Activated CD4-positive, alpha-beta T cell treated with anti-CD3 and anti-CD28 coated beads, Interleukin-2, Interleukin-6, amounts not matched to agents 100 ng/mL and 50 ng/mL, durations not matched to agents 16 hours and 8 hours (primary cell): ENCODE measurements around the gene C1QTNF8.

Experiments
- DNase-seq: peaks from one replicate; pipeline ENCODE4 v3.0.0-alpha.2; 2020

The C1QTNF8 gene

GRCh38 chr16:1096169-1097082 is at the start of gene C1QTNF8:
C1QTNF8 (minus strand) TSS chr16:1096244; CDS start chr16:1094922, 1,322 bp downstream.
- no peak for DNase-seq

- no peak for DNase-seq
Observed at GRCh38 chr16:1145383-1146100, 49.5 kb upstream of the C1QTNF8 start.

- no peak for DNase-seq
Observed at GRCh38 chr16:1144476-1145382, 48.7 kb upstream of the C1QTNF8 start.

- DNase-seq = no peak
Observed at GRCh38 chr16:1143761-1144450, 47.9 kb upstream of the C1QTNF8 start.

GRCh38 chr16:1142911-1143310 is 46.9 kb upstream of the C1QTNF8 start:
- no peak for DNase-seq

GRCh38 chr16:1141716-1142115 is 45.7 kb upstream of the C1QTNF8 start:
- DNase-seq = no peak

- no peak for DNase-seq
Observed at GRCh38 chr16:1141191-1141590, 45.1 kb upstream of the C1QTNF8 start.

GRCh38 chr16:1140582-1141162 is 44.6 kb upstream of the C1QTNF8 start:
- DNase-seq = no peak

- no peak for DNase-seq
Observed at GRCh38 chr16:1137604-1138003, 41.6 kb upstream of the C1QTNF8 start.

GRCh38 chr16:1135459-1135825 is 39.4 kb upstream of the C1QTNF8 start:
- no peak for DNase-seq

- no peak for DNase-seq
Observed at GRCh38 chr16:1134776-1135458, 38.9 kb upstream of the C1QTNF8 start.

- no peak for DNase-seq
Observed at GRCh38 chr16:1133810-1134520, 37.9 kb upstream of the C1QTNF8 start.

- DNase-seq = no peak
Observed at GRCh38 chr16:1133271-1133670, 37.2 kb upstream of the C1QTNF8 start.

- DNase-seq = no peak
Observed at GRCh38 chr16:1132431-1132830, 36.4 kb upstream of the C1QTNF8 start.

GRCh38 chr16:1131378-1131994 is 35.4 kb upstream of the C1QTNF8 start:
- no peak for DNase-seq

GRCh38 chr16:1130382-1130781 is 34.3 kb upstream of the C1QTNF8 start:
- DNase-seq = no peak

- no peak for DNase-seq
Observed at GRCh38 chr16:1129106-1129960, 33.3 kb upstream of the C1QTNF8 start.

- DNase-seq = no peak
Observed at GRCh38 chr16:1127971-1128715, 32.1 kb upstream of the C1QTNF8 start.

GRCh38 chr16:1127101-1127500 is 31.1 kb upstream of the C1QTNF8 start:
- no peak for DNase-seq
